Caco-2 (cell line): ENCODE data around the gene CNGA1. TPM values are rescaled to one million over a fixed set of nuclear protein-coding genes. Genes with fewer than 3 reads are reported as not detected.
A peak's percentile ranks its signal among the peaks of the same experiment; 100 is the strongest.

Source experiments
- BruUV-seq: library from RNA; stranded (reverse); fragments of 400-500 nt; replicated peaks from 2 replicates; lab custom pipeline; 2021; lab: Mats Ljungman, UMichigan
- CTCF ChIA-PET: fragments of 300-600 bp; sonication (Branson Sonifier 250); formaldehyde crosslinking; loops from one replicate; lab custom pipeline; 2022; ENCODE audit warnings: antibody characterized with exemption; lab: Charles Lee
- POLR2A ChIA-PET: fragments of 300-600 bp; sonication (Branson Sonifier 250); formaldehyde crosslinking; loops from one replicate; lab custom pipeline; 2022; ENCODE audit warnings: antibody characterized with exemption; lab: Charles Lee
- DNase-seq, 2 experiments: peaks; one replicate each; pipeline versions ENCODE4 v3.0.0 to v3.0.0-alpha.2; 2020 to 2022
- H3K27me3 ChIP-seq: replicated peaks from 2 replicates; pipeline ENCODE4 v1.6.0; 2011; ENCODE audit warnings: low read length; ENCODE audit not compliant: control insufficient read depth, insufficient read depth
- H3K36me3 ChIP-seq: 2 replicates; pipeline ENCODE4 v1.5.1; 2011; ENCODE audit warnings: low read length; ENCODE audit not compliant: control insufficient read depth, insufficient read depth
- H3K4me1 ChIP-seq: fragments of 250-450 bp; sonication (Bioruptor Pico); 2 replicates; pipeline ENCODE4 v1.5.1; 2020; ENCODE audit warnings: mild to moderate bottlenecking
- H3K4me3 ChIP-seq: 2 replicates; pipeline ENCODE4 v1.5.1; 2011; ENCODE audit warnings: low read depth, mild to moderate bottlenecking, control low read depth, low read length
- H3K9me3 ChIP-seq: fragments of 250-450 bp; sonication (Bioruptor Pico); 2 replicates; pipeline ENCODE4 v1.5.1; 2020; ENCODE audit warnings: mild to moderate bottlenecking, moderate library complexity
- H3K27ac Mint-ChIP-seq: one replicate; pipeline ENCODE4 v1.8.0; 2022; ENCODE audit warnings: mixed read lengths; ENCODE audit not compliant: unreplicated experiment
- H3K27me3 Mint-ChIP-seq: one replicate; pipeline ENCODE4 v1.8.0; 2022; ENCODE audit warnings: mixed read lengths; ENCODE audit not compliant: insufficient read depth, unreplicated experiment
- H3K36me3 Mint-ChIP-seq: one replicate; pipeline ENCODE4 v1.8.0; 2022; ENCODE audit warnings: mild to moderate bottlenecking, mixed read lengths; ENCODE audit not compliant: insufficient read depth, unreplicated experiment
- H3K4me1 Mint-ChIP-seq: one replicate; pipeline ENCODE4 v1.8.0; 2022; ENCODE audit warnings: low read depth, mixed read lengths; ENCODE audit not compliant: unreplicated experiment
- H3K4me3 Mint-ChIP-seq: one replicate; pipeline ENCODE4 v1.8.0; 2022; ENCODE audit warnings: mild to moderate bottlenecking, moderate library complexity, mixed read lengths; ENCODE audit not compliant: unreplicated experiment
- H3K9me3 Mint-ChIP-seq: one replicate; pipeline ENCODE4 v1.8.0; 2022; ENCODE audit warnings: mixed read lengths; ENCODE audit not compliant: unreplicated experiment
- CTCF ChIP-seq, 2 experiments: fragments of 200-600 bp in 1 of 2; IDR thresholded peaks; 1 replicate in 1 of 2; 2 replicates in 1 of 2; pipeline versions ENCODE4 v1.5.1 to v1.8.0; 2011 to 2022; ENCODE audit warnings: antibody characterized with exemption in 1 of 2, control low read depth in 1 of 2, inconsistent platforms in 1 of 2, low read depth in 1 of 2, low read length in 1 of 2, mild to moderate bottlenecking in 1 of 2, moderate library complexity in 1 of 2; ENCODE audit not compliant: insufficient read depth in 1 of 2, severe bottlenecking in 1 of 2, unreplicated experiment in 1 of 2
- intact Hi-C: fragments of 100-400 bp; cut with micrococcal nuclease; formaldehyde crosslinking; loops from one replicate; pipeline ENCODE4 v1.10.0; 2022; ENCODE audit not compliant: unreplicated experiment
- total RNA-seq: library from RNA; stranded (reverse); gene quantifications from 2 replicates; pipeline ENCODE4 v1.2.3, GENCODE V29; 2022

Gene CNGA1
- total RNA-seq, 1 experiment from 2014 or later, result 1.5 TPM

DNA sequence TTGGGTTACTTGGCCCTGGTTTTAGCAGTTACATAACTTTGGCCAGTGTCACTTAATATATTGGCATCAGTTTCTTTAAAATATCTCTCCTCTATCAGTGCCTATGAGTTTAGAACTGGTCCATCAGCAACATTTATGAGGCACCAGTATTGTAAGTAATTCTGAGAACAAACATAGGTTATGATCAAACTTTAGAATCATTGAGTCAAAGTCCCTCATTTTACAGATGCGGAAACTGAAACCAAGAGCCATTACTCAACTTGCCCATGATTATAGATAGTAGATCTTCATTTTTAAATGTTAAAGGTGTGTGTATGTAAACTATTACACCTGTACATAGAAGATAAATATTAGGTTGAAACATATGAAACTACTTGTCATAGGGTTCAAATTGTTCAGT, 4.6 kb upstream of the CNGA1 start:
- no peaks in the 10 kb centered on the region for H3K9me3 ChIP-seq
- Mint-ChIP-seq H3K9me3 (no peaks in the 10 kb centered on the region), H3K27ac (no peak overlapping the region), H3K4me1 (peaks cover 26% of the 10 kb centered on the region), H3K4me3 (no peak overlapping the region), H3K36me3 (peaks cover 40% of the 10 kb centered on the region), H3K27me3 (no peaks in the 10 kb centered on the region)
- intact Hi-C loops, result no loop called here
- H3K27me3 ChIP-seq, result no peaks in the 10 kb centered on the region
- no peak overlapping the region for H3K4me3 ChIP-seq
- ChIA-PET CTCF (no interaction called here), POLR2A (no interaction called here)
- no peaks in the 10 kb centered on the region for H3K36me3 ChIP-seq
- no peak for TF ChIP-seq CTCF (IDR thresholded peaks at IDR 0.05; ENCODE audit: insufficient read depth in 1 of 2, low read depth in 1 of 2, low read length in 1 of 2, severe bottlenecking in 1 of 2, unreplicated experiment in 1 of 2)
- no TSS peak for BruUV-seq
- no peak for DNase-seq
- H3K4me1 ChIP-seq, result peaks cover 22% of the 10 kb centered on the region

- intact Hi-C loops, result loop anchor here (5.0 kb wide), 1 partner anchor 106 kb away; the partner anchor contains the start of gene NFXL1
- CTCF ChIA-PET, result no interaction called here
- POLR2A ChIA-PET, result no interaction called here
- Mint-ChIP-seq H3K36me3 (peaks cover 23% of the 10 kb centered on the region), H3K4me1 (peaks cover 26% of the 10 kb centered on the region), H3K27ac (no peak overlapping the region), H3K27me3 (no peaks in the 10 kb centered on the region), H3K4me3 (peak overlapping the region; percentile 93), H3K9me3 (no peaks in the 10 kb centered on the region)
- H3K9me3 ChIP-seq, result no peaks in the 10 kb centered on the region
- H3K36me3 ChIP-seq, result no peaks in the 10 kb centered on the region
- no peak for TF ChIP-seq CTCF (IDR thresholded peaks at IDR 0.05; ENCODE audit: insufficient read depth in 1 of 2, low read depth in 1 of 2, low read length in 1 of 2, severe bottlenecking in 1 of 2, unreplicated experiment in 1 of 2)
- DNase-seq, result no peak
- no TSS peak for BruUV-seq
- H3K27me3 ChIP-seq, result no peaks in the 10 kb centered on the region
- peaks cover 28% of the 10 kb centered on the region for H3K4me1 ChIP-seq
- H3K4me3 ChIP-seq, result no peak overlapping the region
These were observed 1.6 kb upstream of the CNGA1 start for GRCh38 chr4:48018112-48018511.

GRCh38 chr4:48017108-48017571, 659 bp upstream of the CNGA1 start:
- Mint-ChIP-seq H3K4me1 (peaks cover 23% of the 10 kb centered on the region), H3K27me3 (no peaks in the 10 kb centered on the region), H3K36me3 (peaks cover 30% of the 10 kb centered on the region), H3K27ac (peak overlapping the region; percentile 89), H3K4me3 (peak overlapping the region; percentile 93), H3K9me3 (no peaks in the 10 kb centered on the region)
- TF ChIP-seq CTCF (IDR thresholded peaks at IDR 0.05; ENCODE audit: insufficient read depth in 1 of 2, low read depth in 1 of 2, low read length in 1 of 2, severe bottlenecking in 1 of 2, unreplicated experiment in 1 of 2), result no peak
- intact Hi-C loops, result loop anchor here (2.0 to 5.0 kb wide), 5 partner anchors 26 to 105 kb away; partner anchors contain the start of gene NFXL1
- CTCF ChIA-PET, result interaction anchor here (0.6 kb wide), 1 partner anchor 431 kb away, joined by 3 read pairs; no protein-coding TSS in a partner anchor
- no peaks in the 10 kb centered on the region for H3K36me3 ChIP-seq
- H3K4me1 ChIP-seq, result peaks cover 25% of the 10 kb centered on the region
- H3K4me3 ChIP-seq, result peak overlapping the region; percentile 94
- POLR2A ChIA-PET, result no interaction called here
- H3K27me3 ChIP-seq, result no peaks in the 10 kb centered on the region
- peak; percentile 78 to 80 for DNase-seq
- BruUV-seq, result TSS peak; percentile 61
- H3K9me3 ChIP-seq, result no peaks in the 10 kb centered on the region
